A549 (cell line): ENCODE results near the gene NSD1.

Experiments used
- BHLHE40 ChIP-seq: IDR thresholded peaks from 2 replicates; pipeline ENCODE4 v1.6.1; 2012; ENCODE audit warnings: low read depth, low read length, inconsistent platforms
- EP300 ChIP-seq, 2 experiments: fragments of >200 bp; sonication (Bioruptor Twin); formaldehyde crosslinking; IDR thresholded peaks; 2 replicates in 1 of 2; 3 replicates in 1 of 2; pipeline ENCODE4 v1.6.1; 2016 to 2017
- HEYL ChIP-seq: fragments of 250-450 bp; sonication (Bioruptor Pico); IDR thresholded peaks from 2 replicates; pipeline ENCODE4 v1.8.0; 2021; ENCODE audit warnings: mild to moderate bottlenecking, moderate library complexity
- KDM5A ChIP-seq: fragments of 200-600 bp; sonication (generic); IDR thresholded peaks from 2 replicates; pipeline ENCODE4 v1.6.1; 2016; ENCODE audit warnings: antibody characterized with exemption, mild to moderate bottlenecking
- POLR2A ChIP-seq: IDR thresholded peaks from 2 replicates; pipeline ENCODE4 v1.6.1; 2012; ENCODE audit warnings: mild to moderate bottlenecking, low read length
- RCOR1 ChIP-seq: fragments of 150-350 bp; IDR thresholded peaks from 2 replicates; pipeline ENCODE4 v1.6.1; 2014; ENCODE audit warnings: antibody characterized with exemption, low read length, low read depth
- REST ChIP-seq: fragments of 200-600 bp; sonication (generic); IDR thresholded peaks from 2 replicates; pipeline ENCODE4 v1.6.1; 2016; ENCODE audit warnings: antibody characterized with exemption, mild to moderate bottlenecking, moderate library complexity
- RFX5 ChIP-seq: fragments of 450-650 bp; IDR thresholded peaks from 2 replicates; pipeline ENCODE4 v1.7.1; 2014; ENCODE audit warnings: antibody characterized with exemption, mild to moderate bottlenecking, moderate library complexity
- ZFP36 ChIP-seq: fragments of 450-650 bp; IDR thresholded peaks from 2 replicates; pipeline ENCODE4 v1.6.1; 2014; ENCODE audit warnings: borderline replicate concordance; ENCODE audit not compliant: partially characterized antibody
- TF ChIP-seq, protein P1 (sequence below): fragments of >200 bp; sonication (Bioruptor Twin); formaldehyde crosslinking; IDR thresholded peaks from 3 replicates; pipeline ENCODE4 v1.5.1; 2016

GRCh38 chr5:177198738-177199137, 65.2 kb downstream of the NSD1 start:
- TF ChIP-seq RCOR1 (no peak), RFX5 (no peak), POLR2A (no peak), EP300 (IDR thresholded peaks at IDR 0.05) (no peak), BHLHE40 (no peak), KDM5A (no peak), HEYL (CRISPR knock-in tag) (no peak), ZFP36 (no peak), REST (no peak)
- TF ChIP-seq, protein P1, sequence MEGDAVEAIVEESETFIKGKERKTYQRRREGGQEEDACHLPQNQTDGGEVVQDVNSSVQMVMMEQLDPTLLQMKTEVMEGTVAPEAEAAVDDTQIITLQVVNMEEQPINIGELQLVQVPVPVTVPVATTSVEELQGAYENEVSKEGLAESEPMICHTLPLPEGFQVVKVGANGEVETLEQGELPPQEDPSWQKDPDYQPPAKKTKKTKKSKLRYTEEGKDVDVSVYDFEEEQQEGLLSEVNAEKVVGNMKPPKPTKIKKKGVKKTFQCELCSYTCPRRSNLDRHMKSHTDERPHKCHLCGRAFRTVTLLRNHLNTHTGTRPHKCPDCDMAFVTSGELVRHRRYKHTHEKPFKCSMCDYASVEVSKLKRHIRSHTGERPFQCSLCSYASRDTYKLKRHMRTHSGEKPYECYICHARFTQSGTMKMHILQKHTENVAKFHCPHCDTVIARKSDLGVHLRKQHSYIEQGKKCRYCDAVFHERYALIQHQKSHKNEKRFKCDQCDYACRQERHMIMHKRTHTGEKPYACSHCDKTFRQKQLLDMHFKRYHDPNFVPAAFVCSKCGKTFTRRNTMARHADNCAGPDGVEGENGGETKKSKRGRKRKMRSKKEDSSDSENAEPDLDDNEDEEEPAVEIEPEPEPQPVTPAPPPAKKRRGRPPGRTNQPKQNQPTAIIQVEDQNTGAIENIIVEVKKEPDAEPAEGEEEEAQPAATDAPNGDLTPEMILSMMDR: no peak
